H9 (cell line): ENCODE results near the gene ERC1. TPM values are rescaled to one million over a fixed set of nuclear protein-coding genes. Genes with fewer than 3 reads are reported as not detected.

Experiments used
- DNase-seq: peaks from one replicate; pipeline ENCODE4 v3.0.0-alpha.2; 2017
- H2AFZ ChIP-seq: one replicate; pipeline ENCODE4 v1.6.1; 2013; ENCODE audit warnings: mild to moderate bottlenecking, low read length, control low read depth, moderate library complexity
- H2AK5ac ChIP-seq: 2 replicates; pipeline ENCODE4 v1.6.1; 2013; ENCODE audit warnings: low read length, control low read depth, mixed read lengths; ENCODE audit not compliant: insufficient read length
- H2BK120ac ChIP-seq: one replicate; pipeline ENCODE4 v1.6.1; 2013; ENCODE audit warnings: low read depth, mild to moderate bottlenecking, low read length, control low read depth, inconsistent platforms; ENCODE audit not compliant: poor library complexity, severe bottlenecking
- H2BK12ac ChIP-seq: 2 replicates; pipeline ENCODE4 v1.6.1; 2013; ENCODE audit warnings: low read length, control low read depth, mixed read lengths, low read depth; ENCODE audit not compliant: insufficient read length
- H2BK15ac ChIP-seq: 2 replicates; pipeline ENCODE4 v1.6.1; 2013; ENCODE audit warnings: low read depth, low read length, control low read depth
- H2BK20ac ChIP-seq: one replicate; pipeline ENCODE4 v1.6.1; 2013; ENCODE audit warnings: low read depth, mild to moderate bottlenecking, low read length, control low read depth, inconsistent platforms; ENCODE audit not compliant: poor library complexity, severe bottlenecking
- H2BK5ac ChIP-seq: 2 replicates; pipeline ENCODE4 v1.6.1; 2013; ENCODE audit warnings: low read length, control low read depth, mixed read lengths; ENCODE audit not compliant: insufficient read length
- H3K14ac ChIP-seq: 2 replicates; pipeline ENCODE4 v1.6.1; 2013; ENCODE audit warnings: low read length, control low read depth; ENCODE audit not compliant: insufficient read depth
- H3K18ac ChIP-seq: 2 replicates; pipeline ENCODE4 v1.6.1; 2013; ENCODE audit warnings: low read depth, mild to moderate bottlenecking, mixed read lengths, low read length, control low read depth; ENCODE audit not compliant: insufficient read length
- H3K23ac ChIP-seq: 2 replicates; pipeline ENCODE4 v1.6.1; 2013; ENCODE audit warnings: low read length, control low read depth, mixed read lengths, low read depth; ENCODE audit not compliant: insufficient read length
- H3K23me2 ChIP-seq: 2 replicates; pipeline ENCODE4 v1.6.1; 2013; ENCODE audit warnings: low read depth, mild to moderate bottlenecking, mixed read lengths, low read length, control low read depth; ENCODE audit not compliant: insufficient read length, poor library complexity, severe bottlenecking
- H3K27ac ChIP-seq: 2 replicates; pipeline ENCODE4 v1.5.1; 2013; ENCODE audit warnings: low read length, control low read depth, mixed read lengths, low read depth; ENCODE audit not compliant: insufficient read length
- H3K27me3 ChIP-seq: 2 replicates; pipeline ENCODE4 v1.6.1; 2013; ENCODE audit warnings: low read length, control low read depth, inconsistent platforms; ENCODE audit not compliant: insufficient read depth
- H3K4ac ChIP-seq: 2 replicates; pipeline ENCODE4 v1.6.1; 2013; ENCODE audit warnings: low read depth, mild to moderate bottlenecking, control low read depth, inconsistent platforms, low read length, moderate library complexity
- H3K4me1 ChIP-seq: 2 replicates; pipeline ENCODE4 v1.6.1; 2013; ENCODE audit warnings: low read length, control low read depth, inconsistent platforms; ENCODE audit not compliant: insufficient read depth
- H3K4me2 ChIP-seq: 2 replicates; pipeline ENCODE4 v1.6.1; 2013; ENCODE audit warnings: low read length, control low read depth, mixed read lengths; ENCODE audit not compliant: insufficient read length, insufficient read depth
- H3K56ac ChIP-seq: 2 replicates; pipeline ENCODE4 v1.6.1; 2013; ENCODE audit warnings: low read depth, mild to moderate bottlenecking, mixed read lengths, low read length, control low read depth; ENCODE audit not compliant: insufficient read length
- H3K79me1 ChIP-seq: 2 replicates; pipeline ENCODE4 v1.6.1; 2013; ENCODE audit warnings: low read depth, mild to moderate bottlenecking, moderate library complexity, low read length, control low read depth, inconsistent platforms; ENCODE audit not compliant: insufficient read depth, poor library complexity, severe bottlenecking
- H3K79me2 ChIP-seq: 2 replicates; pipeline ENCODE4 v1.6.1; 2013; ENCODE audit warnings: low read length, control low read depth, inconsistent platforms; ENCODE audit not compliant: insufficient read depth
- H3K9ac ChIP-seq: 2 replicates; pipeline ENCODE4 v1.6.1; 2013; ENCODE audit warnings: low read length, control low read depth, mixed read lengths; ENCODE audit not compliant: insufficient read length; ENCODE audit errors: extremely low read depth
- H3K9me3 ChIP-seq: one replicate; pipeline ENCODE4 v1.6.1; 2013; ENCODE audit warnings: low read depth, low read length, inconsistent platforms; ENCODE audit not compliant: control insufficient read depth
- H3T11ph ChIP-seq: one replicate; pipeline ENCODE4 v1.6.1; 2013; ENCODE audit warnings: mild to moderate bottlenecking, low read length, control low read depth, inconsistent platforms
- H4K20me1 ChIP-seq: one replicate; pipeline ENCODE4 v1.6.1; 2013; ENCODE audit not compliant: control insufficient read depth, insufficient read length, insufficient read depth
- H4K5ac ChIP-seq: 2 replicates; pipeline ENCODE4 v1.6.1; 2013; ENCODE audit warnings: low read depth, mild to moderate bottlenecking, mixed read lengths, low read length, control low read depth; ENCODE audit not compliant: insufficient read length
- H4K8ac ChIP-seq: replicated peaks from 2 replicates; pipeline ENCODE4 v1.6.1; 2013; ENCODE audit warnings: low read length, control low read depth, mixed read lengths, low read depth; ENCODE audit not compliant: insufficient read length
- H4K91ac ChIP-seq: 2 replicates; pipeline ENCODE4 v1.6.1; 2013; ENCODE audit warnings: low read depth, mild to moderate bottlenecking, moderate library complexity, mixed read lengths, low read length, control low read depth; ENCODE audit not compliant: insufficient read length
- H3K27ac Mint-ChIP-seq, 3 experiments: 2 replicates in 2 of 3; 3 replicates in 1 of 3; pipeline ENCODE4 v1.8.0; 2020 to 2021; ENCODE audit warnings: mixed read lengths in 3 of 3, mild to moderate bottlenecking in 1 of 3, moderate library complexity in 1 of 3
- H3K27me3 Mint-ChIP-seq: 2 replicates; pipeline ENCODE4 v1.8.0; 2021; ENCODE audit warnings: low read depth, mild to moderate bottlenecking, moderate library complexity, mixed read lengths
- H3K36me3 Mint-ChIP-seq, 3 experiments: 2 replicates in 2 of 3; 3 replicates in 1 of 3; pipeline ENCODE4 v1.8.0; 2020 to 2021; ENCODE audit warnings: low read depth in 3 of 3, mixed read lengths in 3 of 3; ENCODE audit not compliant: insufficient read depth in 1 of 3
- H3K4me1 Mint-ChIP-seq, 2 experiments: 2 replicates each; pipeline ENCODE4 v1.8.0; 2020; ENCODE audit warnings: mixed read lengths in 2 of 2
- H3K4me3 Mint-ChIP-seq, 2 experiments: 2 replicates in 1 of 2; 3 replicates in 1 of 2; pipeline ENCODE4 v1.8.0; 2020 to 2021; ENCODE audit warnings: mild to moderate bottlenecking in 2 of 2, mixed read lengths in 2 of 2, moderate library complexity in 1 of 2
- H3K9me3 Mint-ChIP-seq, 2 experiments: 2 replicates in 1 of 2; 3 replicates in 1 of 2; pipeline ENCODE4 v1.8.0; 2020; ENCODE audit warnings: mild to moderate bottlenecking in 2 of 2, mixed read lengths in 2 of 2, moderate library complexity in 1 of 2
- WGBS: extraction: QIAGEN DNeasy Blood & Tissue Kit; methylation state at CpG from one replicate; pipeline ENCODE4 v1.1.7; 2013; ENCODE audit warnings: missing lambda C conversion rate, low lambda C conversion rate, mixed read lengths; ENCODE audit not compliant: insufficient read length; ENCODE audit errors: extremely low coverage; 5-methylcytosine and 5-hydroxymethylcytosine counted together
- total RNA-seq: library from RNA; stranded (reverse); gene quantifications from 2 replicates; pipeline ENCODE4 v1.2.1, GENCODE V29; 2021
- TF ChIP-seq, protein P1 (sequence below): fragments of 200-600 bp; sonication (generic); conservative IDR thresholded peaks from 3 replicates; pipeline ENCODE4 v1.8.0; 2021; ENCODE audit warnings: antibody characterized with exemption, mild to moderate bottlenecking

Gene ERC1
- total RNA-seq, 1 experiment from 2014 or later, result 51.2 TPM

DNA sequence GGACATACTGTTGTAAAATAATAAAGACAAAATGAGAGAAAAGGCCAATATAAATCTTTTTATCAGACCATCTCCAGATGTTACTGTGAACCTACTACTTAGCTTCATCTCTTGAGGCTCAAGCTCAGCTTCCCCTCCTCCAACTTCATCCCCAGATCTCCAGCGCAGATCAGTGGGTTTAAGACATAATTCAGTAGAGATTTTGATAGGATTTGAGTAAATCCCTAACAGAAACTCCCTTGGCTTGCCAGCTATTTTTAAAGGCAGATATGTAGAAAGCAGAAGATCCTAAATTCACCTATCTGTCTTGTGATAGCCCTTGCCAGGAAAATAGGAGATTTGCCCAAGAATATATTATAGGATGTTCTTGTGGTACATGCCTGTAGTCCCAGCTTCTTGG, 366.7 kb downstream of the ERC1 start:
- Mint-ChIP-seq H3K9me3 (no peaks in the 10 kb centered on the region), H3K4me3 (no peak overlapping the region), H3K36me3 (no peaks in the 10 kb centered on the region), H3K27me3 (no peaks in the 10 kb centered on the region; the same call in 1 of the 2 replicates), H3K27ac (no peak overlapping the region), H3K4me1 (peaks cover 4 to 5% of the 10 kb centered on the region in 2 experiments; a peak in 3 of 4 replicates)
- no CpG with 5 or more reads among the region's 1 CpG for WGBS
- Histone ChIP-seq H3K23ac (no peak overlapping the region), H2BK120ac (no peak overlapping the region), H3K79me2 (no peaks in the 10 kb centered on the region), H4K20me1 (no peaks in the 10 kb centered on the region), H2BK5ac (no peak overlapping the region), H3K79me1 (no peaks in the 10 kb centered on the region), H4K5ac (no peak overlapping the region), H3K56ac (no peak overlapping the region), H3K4ac (no peak overlapping the region), H3K14ac (no peak overlapping the region), H2BK15ac (no peak overlapping the region), H3K4me1 (no peaks in the 10 kb centered on the region), H3K18ac (no peak overlapping the region), H2BK12ac (no peak overlapping the region), H3K27me3 (no peaks in the 10 kb centered on the region), H2AFZ (no peak overlapping the region), H3K23me2 (no peaks in the 10 kb centered on the region), H2BK20ac (no peak overlapping the region), H2AK5ac (no peak overlapping the region), H4K91ac (no peak overlapping the region), H4K8ac (no peak overlapping the region), H3T11ph (no peak overlapping the region), H3K4me2 (no peak overlapping the region), H3K27ac (no peak overlapping the region), H3K9me3 (no peaks in the 10 kb centered on the region), H3K9ac (no peak overlapping the region)
- DNase-seq, result no peak
- TF ChIP-seq, protein P1, sequence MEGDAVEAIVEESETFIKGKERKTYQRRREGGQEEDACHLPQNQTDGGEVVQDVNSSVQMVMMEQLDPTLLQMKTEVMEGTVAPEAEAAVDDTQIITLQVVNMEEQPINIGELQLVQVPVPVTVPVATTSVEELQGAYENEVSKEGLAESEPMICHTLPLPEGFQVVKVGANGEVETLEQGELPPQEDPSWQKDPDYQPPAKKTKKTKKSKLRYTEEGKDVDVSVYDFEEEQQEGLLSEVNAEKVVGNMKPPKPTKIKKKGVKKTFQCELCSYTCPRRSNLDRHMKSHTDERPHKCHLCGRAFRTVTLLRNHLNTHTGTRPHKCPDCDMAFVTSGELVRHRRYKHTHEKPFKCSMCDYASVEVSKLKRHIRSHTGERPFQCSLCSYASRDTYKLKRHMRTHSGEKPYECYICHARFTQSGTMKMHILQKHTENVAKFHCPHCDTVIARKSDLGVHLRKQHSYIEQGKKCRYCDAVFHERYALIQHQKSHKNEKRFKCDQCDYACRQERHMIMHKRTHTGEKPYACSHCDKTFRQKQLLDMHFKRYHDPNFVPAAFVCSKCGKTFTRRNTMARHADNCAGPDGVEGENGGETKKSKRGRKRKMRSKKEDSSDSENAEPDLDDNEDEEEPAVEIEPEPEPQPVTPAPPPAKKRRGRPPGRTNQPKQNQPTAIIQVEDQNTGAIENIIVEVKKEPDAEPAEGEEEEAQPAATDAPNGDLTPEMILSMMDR, result no peak
